Measurements from ENCODE around the gene TFAP2A.

TFAP2A gene

GRCh38 chr6:10386756-10387654, 27.9 kb downstream of the TFAP2A start:
- DNase-seq (ENCODE audit: extremely low spot score, insufficient read length, low read depth) (no peak), FAIRE-seq (no peak)

- no peak for FAIRE-seq
- no peak for DNase-seq (ENCODE audit: extremely low spot score, insufficient read length, low read depth)
Measured at GRCh38 chr6:10386220-10386619, 28.7 kb downstream of the TFAP2A start.

GRCh38 chr6:10385524-10386132, 29.2 kb downstream of the TFAP2A start:
- FAIRE-seq = no peak
- no peak for DNase-seq (ENCODE audit: extremely low spot score, insufficient read length, low read depth)

DNA sequence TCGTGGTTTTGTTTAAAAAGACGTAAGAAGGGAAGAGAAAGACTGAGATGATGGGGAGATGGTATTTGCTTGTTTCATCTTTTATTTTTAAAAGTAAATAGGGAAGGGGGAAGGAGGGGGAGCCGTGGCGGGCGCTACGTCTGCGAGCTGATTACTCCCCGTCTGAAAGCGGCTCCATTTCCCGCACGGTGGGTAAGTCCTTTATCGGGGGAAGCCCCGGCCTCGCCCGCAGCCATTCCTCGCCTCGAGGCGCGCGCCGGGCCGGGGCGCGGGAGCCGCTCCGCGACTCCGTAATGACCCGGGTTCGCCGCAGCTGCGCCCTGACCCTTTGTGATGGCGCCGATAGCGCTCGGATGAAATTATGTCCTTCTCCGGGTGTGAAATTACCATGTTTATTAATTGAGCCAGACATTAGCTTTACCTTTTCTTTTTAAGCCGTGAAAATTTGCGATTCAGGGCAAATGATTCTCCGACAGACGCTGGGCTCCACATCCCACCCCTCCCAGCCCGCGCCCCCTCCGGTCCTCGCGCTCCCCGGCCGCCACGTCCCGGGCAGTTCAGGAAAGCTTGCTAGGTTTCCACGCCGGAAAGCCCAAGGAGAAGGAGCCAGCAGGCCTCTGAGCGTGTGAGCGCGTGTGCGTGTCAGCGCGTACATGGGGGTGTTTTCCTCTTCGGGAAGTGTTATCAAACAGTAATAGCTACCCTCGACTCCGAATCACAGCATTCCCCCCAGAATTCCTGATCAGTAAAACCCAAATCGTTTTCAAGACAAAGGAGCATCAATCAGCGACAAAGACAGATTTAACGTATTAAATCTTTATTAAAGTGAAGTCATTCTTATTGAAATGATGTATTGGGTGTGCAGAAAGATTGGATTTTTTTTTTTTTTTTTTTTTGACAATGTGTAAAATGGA, 30.0 kb downstream of the TFAP2A start:
- FAIRE-seq (no peak), DNase-seq (ENCODE audit: extremely low spot score, insufficient read length, low read depth) (no peak)

DNA sequence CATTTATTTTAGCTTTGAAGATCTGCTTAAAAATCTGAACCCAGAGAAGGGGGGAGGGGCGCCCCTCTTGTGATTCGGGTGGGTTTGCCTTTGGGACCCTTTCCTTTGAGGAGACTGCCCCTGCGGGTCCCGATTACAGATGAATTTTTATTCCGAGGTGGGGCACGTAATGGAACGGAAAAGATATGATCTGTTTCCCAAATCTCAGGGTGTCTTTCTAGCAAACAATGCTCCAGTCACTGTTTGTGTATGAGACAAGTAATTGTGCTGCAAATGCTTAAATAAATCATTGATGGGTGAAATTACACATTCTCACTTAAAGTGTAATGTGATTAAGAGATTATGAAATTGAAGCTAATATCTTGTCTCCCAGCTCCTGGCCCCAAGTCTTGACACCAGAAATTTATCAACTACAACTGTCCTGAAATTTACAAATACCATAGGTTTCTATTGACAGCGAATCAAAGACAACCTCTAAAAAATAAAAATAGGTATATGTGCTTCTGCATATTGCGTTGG, 30.7 kb downstream of the TFAP2A start:
- FAIRE-seq (no peak), DNase-seq (ENCODE audit: extremely low spot score, insufficient read length, low read depth) (no peak)

DNA sequence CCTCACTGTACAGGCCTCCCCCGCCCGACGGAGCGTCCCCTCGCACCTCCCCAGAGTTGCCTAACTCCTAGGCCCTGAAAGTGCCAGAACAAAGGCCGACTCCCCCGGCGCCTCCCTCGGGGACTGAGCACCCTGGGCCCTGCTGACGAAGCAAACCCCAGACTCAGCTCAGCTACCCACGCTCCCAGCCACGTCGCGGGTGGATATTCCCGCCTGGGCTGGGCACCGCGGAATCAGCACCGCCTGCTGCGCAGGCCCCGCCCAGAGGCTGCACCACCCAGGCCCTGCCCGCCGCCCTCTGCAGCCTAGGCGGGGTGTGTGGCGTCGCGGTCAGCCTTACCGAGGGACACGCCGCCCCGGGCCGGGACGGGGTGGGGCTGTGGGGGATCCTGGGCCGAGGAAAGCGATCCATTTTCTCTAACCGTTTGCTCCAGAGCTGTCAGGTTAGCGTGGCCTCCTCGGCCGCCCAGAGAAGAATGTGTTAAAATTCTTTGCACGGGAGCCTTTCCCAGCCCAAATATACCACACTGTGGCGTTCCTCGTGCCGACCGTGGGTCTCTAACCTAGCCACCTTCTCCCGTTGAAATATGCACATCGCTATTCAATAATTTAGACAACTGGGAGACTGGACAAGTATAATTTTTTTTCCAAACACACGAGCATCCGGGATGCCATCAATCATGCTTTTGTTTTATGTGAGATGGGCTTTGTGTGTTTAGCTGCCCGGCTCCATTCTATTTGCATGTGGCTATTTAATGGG, 31.4 kb downstream of the TFAP2A start:
- DNase-seq (ENCODE audit: extremely low spot score, insufficient read length, low read depth) = no peak
- no peak for FAIRE-seq

- FAIRE-seq (no peak), DNase-seq (ENCODE audit: extremely low spot score, insufficient read length, low read depth) (no peak)
Measured at GRCh38 chr6:10382728-10383330, 32.0 kb downstream of the TFAP2A start.

DNA sequence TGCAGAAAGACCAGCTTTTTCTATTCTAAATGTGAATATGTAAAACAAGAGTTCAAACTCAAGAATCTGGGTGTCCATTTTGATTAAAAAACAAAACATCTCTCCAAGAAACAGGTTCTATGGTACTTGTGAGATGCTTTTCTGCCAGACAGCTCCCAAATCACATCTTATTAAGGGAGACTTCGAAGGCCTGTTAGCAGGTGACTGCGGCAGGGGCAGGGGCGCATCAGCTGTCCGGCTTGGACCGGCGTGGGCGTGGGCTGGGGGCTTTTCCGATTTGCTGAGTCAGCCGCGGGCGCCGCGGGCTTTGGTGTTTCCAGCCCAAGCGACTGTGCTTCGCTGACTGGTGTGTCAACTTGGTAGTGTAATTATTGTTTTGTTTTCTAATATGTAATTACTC, 32.6 kb downstream of the TFAP2A start:
- FAIRE-seq = no peak
- DNase-seq (ENCODE audit: extremely low spot score, insufficient read length, low read depth) = no peak

- FAIRE-seq = no peak
- DNase-seq (ENCODE audit: extremely low spot score, insufficient read length, low read depth) = no peak
Measured at GRCh38 chr6:10381830-10382208, 33.1 kb downstream of the TFAP2A start.

DNA sequence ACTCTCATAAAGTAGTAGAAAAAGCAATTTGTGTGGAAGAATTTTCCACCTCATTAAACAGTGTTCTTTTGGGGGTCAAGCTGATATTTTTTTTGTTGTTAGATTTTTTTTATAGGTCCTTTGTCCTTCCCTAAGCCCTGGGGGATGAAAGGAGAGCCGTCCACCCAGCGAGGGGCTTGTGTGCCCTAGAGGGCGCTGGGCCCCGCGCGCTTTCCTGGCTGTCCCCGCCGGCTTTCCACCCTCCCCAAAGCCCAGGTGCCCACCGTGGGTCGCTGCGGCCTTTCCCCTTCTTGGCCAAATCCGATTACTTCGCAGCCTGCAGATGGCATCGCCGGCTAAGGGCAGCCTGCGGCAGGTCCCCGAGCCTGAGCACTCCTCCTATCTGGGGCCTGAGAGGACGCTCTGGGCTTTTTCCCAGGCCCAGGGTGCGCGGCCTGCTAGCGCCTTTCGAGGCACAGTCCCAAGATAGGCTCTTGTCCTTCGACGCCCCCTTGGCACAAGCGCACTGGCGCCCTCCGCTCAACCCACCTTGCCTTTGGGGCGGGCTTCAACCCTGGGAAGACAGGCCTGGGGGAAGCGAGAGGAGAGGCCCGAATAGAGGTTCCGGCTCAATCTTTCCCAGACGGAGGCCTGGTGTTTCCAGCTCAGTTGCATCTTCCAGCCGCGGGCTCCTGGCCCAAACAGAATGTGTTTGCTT, 33.6 kb downstream of the TFAP2A start:
- FAIRE-seq (no peak), DNase-seq (ENCODE audit: extremely low spot score, insufficient read length, low read depth) (no peak)

- DNase-seq (ENCODE audit: extremely low spot score, insufficient read length, low read depth) = no peak
- no peak for FAIRE-seq
Measured at GRCh38 chr6:10375391-10375969, 39.4 kb downstream of the TFAP2A start.

GRCh38 chr6:10373642-10374359, 41.1 kb downstream of the TFAP2A start:
- FAIRE-seq (no peak), DNase-seq (ENCODE audit: extremely low spot score, insufficient read length, low read depth) (no peak)

- FAIRE-seq (no peak), DNase-seq (ENCODE audit: extremely low spot score, insufficient read length, low read depth) (no peak)
Measured at GRCh38 chr6:10369896-10370295, 45.0 kb downstream of the TFAP2A start.

GRCh38 chr6:10368861-10369260, 46.0 kb downstream of the TFAP2A start:
- FAIRE-seq = no peak

GRCh38 chr6:10363911-10364310, 51.0 kb downstream of the TFAP2A start:
- DNase-seq (ENCODE audit: extremely low spot score, insufficient read length, low read depth) = no peak
- FAIRE-seq = no peak

More at GRCh38 chr6:10368861-10369260, 46.0 kb downstream of the TFAP2A start:
- DNase-seq (ENCODE audit: extremely low spot score, insufficient read length, low read depth) = no peak

- DNase-seq (ENCODE audit: extremely low spot score, insufficient read length, low read depth) (no peak), FAIRE-seq (no peak)
Measured at GRCh38 chr6:10362300-10362699, 52.6 kb downstream of the TFAP2A start.

DNA sequence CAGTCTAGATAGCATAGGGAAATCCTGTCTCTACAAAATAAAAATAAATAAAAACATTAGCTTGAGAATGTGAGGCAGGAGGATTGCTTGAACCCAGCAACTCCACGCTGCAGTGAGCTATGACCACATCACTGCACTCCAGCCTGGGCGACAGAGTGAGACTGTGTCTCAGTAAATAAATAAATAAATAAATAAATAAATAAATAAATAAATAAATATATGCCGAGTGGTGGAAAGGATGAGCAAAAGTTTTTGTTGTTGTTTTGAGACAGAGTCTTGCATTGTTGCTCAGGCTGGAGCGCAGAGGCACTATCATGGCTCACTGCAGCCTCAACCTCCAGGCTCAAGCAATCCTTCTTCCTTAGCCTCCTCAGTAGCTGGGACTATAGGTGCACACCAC, 53.4 kb downstream of the TFAP2A start:
- FAIRE-seq (no peak), DNase-seq (ENCODE audit: extremely low spot score, insufficient read length, low read depth) (no peak)

DNA sequence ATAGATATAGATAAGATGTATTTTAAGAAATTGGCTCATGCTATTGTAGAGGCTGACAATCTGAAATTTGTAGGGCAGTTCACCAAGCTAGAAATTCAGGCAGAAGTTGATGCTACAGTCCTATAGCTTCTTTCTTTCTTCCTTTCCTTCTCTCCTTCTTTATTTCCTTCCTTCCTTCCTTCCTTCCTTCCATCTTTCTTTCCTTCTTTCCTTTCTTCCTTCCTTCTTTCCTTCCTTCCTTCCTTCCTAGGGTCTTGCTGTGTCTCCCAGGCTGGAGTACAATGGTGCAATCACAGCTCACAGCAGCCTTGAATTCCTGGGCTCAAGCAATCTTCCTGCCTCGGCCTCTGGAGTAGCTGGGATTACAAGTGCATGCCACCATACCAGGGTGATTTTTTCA, 55.3 kb downstream of the TFAP2A start:
- no peak for FAIRE-seq
- no peak for DNase-seq (ENCODE audit: extremely low spot score, insufficient read length, low read depth)

All from GM18507 (cell line).